NB4 (cell line): Measurements from ENCODE around the gene COL2A1.

Experiments used
- DNase-seq: peaks from one replicate; pipeline ENCODE4 v3.0.0; 2010; ENCODE audit warnings: low read depth
- H3K4me3 ChIP-seq: one replicate; pipeline ENCODE4 v1.5.1; 2011; ENCODE audit warnings: mild to moderate bottlenecking, low read depth, low read length, moderate library complexity
- MYC ChIP-seq: IDR thresholded peaks from 2 replicates; pipeline ENCODE4 v1.6.1; 2011; ENCODE audit warnings: low read depth, low read length
- POLR2A ChIP-seq: IDR thresholded peaks from 2 replicates; pipeline ENCODE4 v1.6.1; 2011; ENCODE audit warnings: mild to moderate bottlenecking; ENCODE audit not compliant: insufficient read length; ENCODE audit errors: extremely low read depth
- TF ChIP-seq, protein P1 (sequence below): IDR thresholded peaks from one replicate; pipeline ENCODE4 v1.5.1; 2012; ENCODE audit warnings: low read depth, low read length
- TF ChIP-seq, protein P2 (sequence below): IDR thresholded peaks from 2 replicates; pipeline ENCODE4 v1.6.1; 2011; ENCODE audit warnings: low read depth, low read length

Gene COL2A1

DNA sequence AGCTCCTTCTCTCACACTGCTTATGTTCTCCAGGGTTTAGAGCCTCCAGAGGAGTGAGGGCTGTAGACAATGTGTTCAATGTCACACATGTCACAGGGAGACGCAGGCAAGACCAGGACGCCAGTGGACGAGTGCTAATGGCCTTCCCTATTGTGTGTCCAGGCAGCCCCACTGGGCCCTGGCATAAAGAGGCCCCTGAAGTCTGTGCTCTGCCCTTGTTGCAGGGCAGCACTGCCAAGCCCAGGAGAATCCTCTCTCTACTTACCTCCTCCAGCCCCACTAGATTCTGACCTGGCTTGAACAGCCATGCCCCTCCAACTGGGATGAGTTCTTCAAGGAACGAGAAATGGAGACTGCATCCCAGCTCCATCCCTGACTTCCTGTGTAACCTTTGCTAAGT, 65.7 kb downstream of the COL2A1 start:
- TF ChIP-seq, protein P1, sequence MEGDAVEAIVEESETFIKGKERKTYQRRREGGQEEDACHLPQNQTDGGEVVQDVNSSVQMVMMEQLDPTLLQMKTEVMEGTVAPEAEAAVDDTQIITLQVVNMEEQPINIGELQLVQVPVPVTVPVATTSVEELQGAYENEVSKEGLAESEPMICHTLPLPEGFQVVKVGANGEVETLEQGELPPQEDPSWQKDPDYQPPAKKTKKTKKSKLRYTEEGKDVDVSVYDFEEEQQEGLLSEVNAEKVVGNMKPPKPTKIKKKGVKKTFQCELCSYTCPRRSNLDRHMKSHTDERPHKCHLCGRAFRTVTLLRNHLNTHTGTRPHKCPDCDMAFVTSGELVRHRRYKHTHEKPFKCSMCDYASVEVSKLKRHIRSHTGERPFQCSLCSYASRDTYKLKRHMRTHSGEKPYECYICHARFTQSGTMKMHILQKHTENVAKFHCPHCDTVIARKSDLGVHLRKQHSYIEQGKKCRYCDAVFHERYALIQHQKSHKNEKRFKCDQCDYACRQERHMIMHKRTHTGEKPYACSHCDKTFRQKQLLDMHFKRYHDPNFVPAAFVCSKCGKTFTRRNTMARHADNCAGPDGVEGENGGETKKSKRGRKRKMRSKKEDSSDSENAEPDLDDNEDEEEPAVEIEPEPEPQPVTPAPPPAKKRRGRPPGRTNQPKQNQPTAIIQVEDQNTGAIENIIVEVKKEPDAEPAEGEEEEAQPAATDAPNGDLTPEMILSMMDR, result no peak
- TF ChIP-seq POLR2A (no peak), MYC (no peak)
- TF ChIP-seq, protein P2, sequence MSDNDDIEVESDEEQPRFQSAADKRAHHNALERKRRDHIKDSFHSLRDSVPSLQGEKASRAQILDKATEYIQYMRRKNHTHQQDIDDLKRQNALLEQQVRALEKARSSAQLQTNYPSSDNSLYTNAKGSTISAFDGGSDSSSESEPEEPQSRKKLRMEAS, result no peak
- DNase-seq, result no peak
- H3K4me3 ChIP-seq, result no peak overlapping the region

DNA sequence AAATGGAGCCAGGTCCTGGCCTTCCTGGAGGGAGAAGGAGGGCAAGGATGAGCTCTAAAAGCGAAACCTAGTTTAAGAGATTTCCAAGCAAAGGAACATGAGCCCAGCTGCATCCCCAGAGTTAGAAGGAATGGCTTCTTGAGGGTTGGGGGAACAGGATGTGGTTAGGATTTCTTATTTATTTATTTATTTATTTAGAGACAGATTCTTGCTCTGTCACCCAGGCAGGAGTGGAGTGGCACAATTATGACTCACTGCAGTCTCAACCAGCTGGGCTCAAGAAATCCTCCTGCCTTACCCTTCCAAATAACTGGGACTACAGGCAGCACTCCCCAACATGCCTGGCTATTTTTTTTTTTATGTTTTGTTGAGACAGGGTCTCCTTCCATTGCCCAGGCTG, 66.2 kb downstream of the COL2A1 start:
- no peak for TF ChIP-seq POLR2A
- no peak for TF ChIP-seq MYC
- TF ChIP-seq, protein P2, result no peak
- TF ChIP-seq, protein P1, result no peak
- DNase-seq, result peak; percentile 46
- H3K4me3 ChIP-seq, result no peak overlapping the region

DNA sequence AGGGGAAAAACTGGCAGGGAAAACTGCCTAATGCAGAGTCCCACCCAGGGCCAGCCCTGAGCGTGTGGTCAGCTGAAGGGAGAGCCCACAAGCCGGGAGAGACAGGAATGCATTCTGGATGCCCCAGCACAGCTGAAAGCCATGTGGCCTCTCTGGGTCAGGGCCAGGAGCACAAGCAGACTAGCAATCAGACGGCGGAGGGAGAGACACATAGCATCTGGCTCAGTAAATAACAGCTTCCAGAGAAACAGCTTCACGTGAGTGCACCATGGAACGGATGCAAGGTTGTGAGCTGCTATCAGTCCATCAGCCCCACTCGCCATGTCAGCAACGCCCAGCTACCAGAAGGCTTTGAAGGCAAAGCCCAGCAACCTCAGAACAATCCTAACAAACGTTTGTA, 69.1 kb downstream of the COL2A1 start:
- TF ChIP-seq POLR2A (no peak), MYC (no peak)
- TF ChIP-seq, protein P2, result no peak
- TF ChIP-seq, protein P1, result no peak
- H3K4me3 ChIP-seq, result no peak overlapping the region
- no peak for DNase-seq

DNA sequence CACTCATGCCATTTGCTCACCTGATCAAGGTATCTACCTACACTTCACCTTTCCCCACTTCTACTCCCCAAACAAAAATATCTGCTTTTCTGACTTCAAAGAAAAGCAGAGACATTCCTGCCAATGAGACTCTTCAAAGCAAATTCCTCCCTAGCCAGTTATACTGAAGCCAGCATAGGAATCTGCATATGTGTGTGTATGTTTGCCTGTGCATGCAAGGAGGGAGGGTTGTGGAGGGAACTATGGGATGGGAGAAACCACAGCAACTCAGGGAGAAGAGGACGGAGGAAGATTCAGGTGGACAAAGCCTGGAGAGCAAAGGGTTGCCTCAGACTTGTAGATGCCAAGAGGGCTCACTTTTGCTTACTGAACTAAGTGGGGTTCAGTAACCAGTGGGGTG, 73.1 kb downstream of the COL2A1 start:
- TF ChIP-seq, protein P1, result no peak
- TF ChIP-seq MYC (no peak), POLR2A (no peak)
- TF ChIP-seq, protein P2, result no peak
- no peak overlapping the region for H3K4me3 ChIP-seq
- no peak for DNase-seq

DNA sequence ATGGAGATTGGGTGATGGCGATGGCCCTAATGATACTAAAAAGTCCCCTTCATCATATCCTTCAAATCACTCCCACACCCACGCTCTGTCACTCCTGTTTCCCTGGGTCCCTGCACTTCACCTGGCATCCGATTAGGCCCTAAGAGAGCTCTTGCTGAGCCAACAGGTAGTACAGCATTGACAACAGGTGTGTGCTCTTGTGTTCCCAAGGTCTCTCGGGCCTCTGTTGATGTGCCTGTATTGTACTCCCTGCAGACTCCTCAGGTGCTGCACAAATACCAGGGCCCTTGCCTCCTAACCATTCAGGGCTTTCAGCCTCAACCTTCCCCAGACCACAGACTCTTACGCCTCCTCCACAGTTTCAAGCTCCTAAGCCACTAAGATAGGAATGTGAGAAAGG, 73.6 kb downstream of the COL2A1 start:
- no peak overlapping the region for H3K4me3 ChIP-seq
- no peak for TF ChIP-seq MYC
- TF ChIP-seq, protein P1, result no peak
- TF ChIP-seq, protein P2, result no peak
- no peak for TF ChIP-seq POLR2A
- no peak for DNase-seq

DNA sequence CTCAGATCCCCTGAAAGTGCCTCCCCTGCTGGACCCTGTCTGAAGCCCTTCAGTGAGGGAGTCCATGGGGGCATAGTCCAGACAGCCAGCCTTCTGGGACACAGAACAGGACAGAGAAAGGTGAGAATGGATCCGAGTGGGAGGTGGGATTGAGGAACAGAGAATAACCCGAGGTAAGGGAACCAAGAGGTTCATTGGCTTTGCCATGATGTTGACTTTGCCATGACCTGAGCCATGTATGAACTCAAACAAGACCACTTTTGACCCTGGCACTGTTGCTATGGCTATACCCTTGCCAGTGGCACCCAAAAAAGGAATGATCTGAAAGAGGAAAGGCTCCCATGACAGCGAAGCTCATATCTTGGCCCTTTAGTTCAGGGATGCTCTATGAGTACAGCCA, 76.9 kb downstream of the COL2A1 start:
- no peak overlapping the region for H3K4me3 ChIP-seq
- no peak for DNase-seq
- TF ChIP-seq, protein P1, result no peak
- TF ChIP-seq MYC (no peak), POLR2A (no peak)
- TF ChIP-seq, protein P2, result no peak
